PC-9 (cell line): ENCODE measurements around the gene COL5A1.

Experiments used
- CTCF ChIP-seq: fragments of 200-600 bp; sonication (generic); conservative IDR thresholded peaks from 2 replicates; pipeline ENCODE4 v1.6.1; 2017; ENCODE audit warnings: mixed run types, antibody characterized with exemption, mild to moderate bottlenecking, moderate library complexity
- EZH2 ChIP-seq: fragments of 200-600 bp; sonication (generic); IDR thresholded peaks from 2 replicates; pipeline ENCODE4 v1.8.0; 2017; ENCODE audit warnings: antibody characterized with exemption, low read depth

DNA sequence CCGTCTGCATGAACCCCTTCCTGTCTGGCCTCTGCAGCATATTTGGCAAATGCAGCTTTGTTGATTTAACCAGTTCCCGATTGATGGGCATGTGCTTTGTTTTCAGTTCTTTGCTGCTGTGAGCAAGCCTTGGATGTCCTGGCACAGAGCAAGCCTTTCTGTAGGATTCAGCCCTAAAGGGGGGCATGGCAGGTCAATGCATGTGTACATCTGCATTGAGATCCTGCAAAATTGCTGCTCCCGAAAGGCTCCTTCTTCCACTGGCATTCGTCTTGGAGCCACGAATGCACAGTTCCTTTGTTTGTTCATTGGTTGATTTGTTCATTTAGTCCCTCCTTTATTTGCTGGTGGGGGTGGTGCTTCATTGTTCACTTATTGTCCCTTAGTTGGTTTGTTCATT, 34.8 kb downstream of the COL5A1 start:
- no peak for TF ChIP-seq CTCF
- no peak for TF ChIP-seq EZH2
